Liver (tissue), 9 donors: ENCODE results near the gene CD164. TPM values are rescaled to one million over a fixed set of nuclear protein-coding genes. Genes with fewer than 3 reads are reported as not detected.

Experiments
- DNase-seq: peaks from one replicate; pipeline ENCODE4 v3.0.0-alpha.2; 2017; ENCODE audit warnings: low spot score
- H3K27ac ChIP-seq, 2 donors: one replicate each; pipeline ENCODE4 v1.7.0; 2013; ENCODE audit warnings: inconsistent platforms in 2 of 2, low read length in 2 of 2, control low read depth in 1 of 2, low read depth in 1 of 2, mild to moderate bottlenecking in 1 of 2
- H3K27me3 ChIP-seq, 4 donors: one replicate each; pipeline versions ENCODE4 v1.6.1 to v1.7.0; 2013; ENCODE audit warnings: low read length in 3 of 4, inconsistent platforms in 1 of 4, mild to moderate bottlenecking in 1 of 4, moderate library complexity in 1 of 4; ENCODE audit not compliant: control insufficient read depth in 4 of 4, insufficient read depth in 4 of 4
- H3K36me3 ChIP-seq, 4 donors: one replicate each; pipeline versions ENCODE4 v1.6.1 to v1.7.0; 2013; ENCODE audit warnings: low read length in 3 of 4, mild to moderate bottlenecking in 3 of 4, low read depth in 1 of 4, moderate library complexity in 1 of 4; ENCODE audit not compliant: control insufficient read depth in 4 of 4, insufficient read depth in 3 of 4
- H3K4me1 ChIP-seq, 4 donors: one replicate each; pipeline versions ENCODE4 v1.6.1 to v1.7.0; 2013; ENCODE audit warnings: low read length in 3 of 4, mild to moderate bottlenecking in 3 of 4, moderate library complexity in 1 of 4; ENCODE audit not compliant: control insufficient read depth in 4 of 4, insufficient read depth in 4 of 4
- H3K4me3 ChIP-seq, 3 donors: one replicate each; pipeline versions ENCODE4 v1.6.1 to v1.7.0; 2013; ENCODE audit warnings: low read length in 3 of 3, control low read depth in 1 of 3, low read depth in 1 of 3, mild to moderate bottlenecking in 1 of 3
- H3K9ac ChIP-seq, 2 donors: one replicate each; pipeline ENCODE4 v1.7.0; 2013; ENCODE audit warnings: low read length in 2 of 2, mild to moderate bottlenecking in 2 of 2, moderate library complexity in 2 of 2, control low read depth in 1 of 2, low read depth in 1 of 2
- H3K9me3 ChIP-seq, 4 donors: one replicate each; pipeline versions ENCODE4 v1.6.1 to v1.7.0; 2013; ENCODE audit warnings: low read length in 3 of 4; ENCODE audit not compliant: control insufficient read depth in 4 of 4
- ATF3 ChIP-seq: IDR thresholded peaks from 2 replicates; pipeline ENCODE4 v1.6.1; 2016; ENCODE audit warnings: antibody characterized with exemption
- CTCF ChIP-seq: fragments of 150-350 bp; IDR thresholded peaks from 2 replicates; pipeline ENCODE4 v1.5.1; 2017; ENCODE audit warnings: improper control_type of control experiment, low read depth, low read length; ENCODE audit not compliant: missing input control
- EGR1 ChIP-seq, 2 donors: IDR thresholded peaks; 2 replicates each; pipeline ENCODE4 v1.6.1; 2016 to 2018; ENCODE audit warnings: antibody characterized with exemption in 2 of 2, low read depth in 2 of 2
- FOXA1 ChIP-seq: IDR thresholded peaks from 2 replicates; pipeline ENCODE4 v1.6.1; 2016; ENCODE audit warnings: antibody characterized with exemption
- FOXA2 ChIP-seq: IDR thresholded peaks from 2 replicates; pipeline ENCODE4 v1.6.1; 2016; ENCODE audit warnings: antibody characterized with exemption
- GABPA ChIP-seq, 2 donors: IDR thresholded peaks in 1 of 2; conservative IDR thresholded peaks in 1 of 2; 2 replicates each; pipeline ENCODE4 v1.6.1; 2016; ENCODE audit warnings: antibody characterized with exemption in 2 of 2, mild to moderate bottlenecking in 1 of 2, moderate library complexity in 1 of 2
- HNF4A ChIP-seq, 2 donors: conservative IDR thresholded peaks; 2 replicates each; pipeline ENCODE4 v1.6.1; 2016; ENCODE audit warnings: antibody characterized with exemption in 2 of 2, mild to moderate bottlenecking in 2 of 2
- HNF4G ChIP-seq: IDR thresholded peaks from 2 replicates; pipeline ENCODE4 v1.6.1; 2016; ENCODE audit warnings: antibody characterized with exemption
- JUND ChIP-seq, 2 donors: IDR thresholded peaks; 2 replicates each; pipeline ENCODE4 v1.6.1; 2016; ENCODE audit warnings: antibody characterized with exemption in 2 of 2
- MAX ChIP-seq: IDR thresholded peaks from 2 replicates; pipeline ENCODE4 v1.6.1; 2016; ENCODE audit warnings: antibody characterized with exemption
- NR2F2 ChIP-seq: IDR thresholded peaks from 2 replicates; pipeline ENCODE4 v1.6.1; 2016; ENCODE audit warnings: antibody characterized with exemption
- RAD21 ChIP-seq, 2 donors: IDR thresholded peaks; 2 replicates each; pipeline ENCODE4 v1.6.1; 2016; ENCODE audit warnings: antibody characterized with exemption in 2 of 2, mild to moderate bottlenecking in 2 of 2
- REST ChIP-seq: IDR thresholded peaks from 2 replicates; pipeline ENCODE4 v1.6.1; 2016; ENCODE audit warnings: antibody characterized with exemption, mild to moderate bottlenecking
- RXRA ChIP-seq, 2 donors: IDR thresholded peaks; 2 replicates each; pipeline ENCODE4 v1.6.1; 2017 to 2018; ENCODE audit warnings: antibody characterized with exemption in 2 of 2, mild to moderate bottlenecking in 1 of 2
- SP1 ChIP-seq: IDR thresholded peaks from 2 replicates; pipeline ENCODE4 v1.6.1; 2018; ENCODE audit warnings: antibody characterized with exemption, mild to moderate bottlenecking
- TAF1 ChIP-seq: conservative IDR thresholded peaks from 2 replicates; pipeline ENCODE4 v1.6.1; 2016; ENCODE audit warnings: antibody characterized with exemption, mild to moderate bottlenecking
- YY1 ChIP-seq: IDR thresholded peaks from 2 replicates; pipeline ENCODE4 v1.6.1; 2016; ENCODE audit warnings: antibody characterized with exemption, mild to moderate bottlenecking
- ZBTB33 ChIP-seq: IDR thresholded peaks from 2 replicates; pipeline ENCODE4 v1.6.1; 2016; ENCODE audit warnings: antibody characterized with exemption
- WGBS: extraction: QIAGEN DNeasy Blood & Tissue Kit; methylation state at CpG from one replicate; pipeline ENCODE4 v1.1.7; 2013; 5-methylcytosine and 5-hydroxymethylcytosine counted together
- polyA plus RNA-seq, 2 donors: library from polyadenylated mRNA; stranded (reverse) in 1 of 2; unstranded in 1 of 2; fragments of 200-250 nt in 1 of 2; fragments of >200 nt in 1 of 2; fragmentation: Nextera tagmentation in 1 of 2; extraction: Ambion mirVana in 1 of 2; gene quantifications; one replicate each; pipeline versions ENCODE4 v1.2.1 to v1.2.3, GENCODE V29; 2013 to 2015
- total RNA-seq, 2 donors: library from RNA; depleted of rRNA; stranded (reverse); fragments of >200 nt; gene quantifications; one replicate each; pipeline ENCODE4 v1.2.3, GENCODE V29; 2014
- donor health status: healthy.
- donor health status: healthy.
- donor health status: healthy.
- donor health status: healthy.
- donor health status: healthy.

Gene CD164
- total and polyA plus RNA-seq, 4 donors, result 84.5 to 218 (median 132) TPM

GRCh38 chr6:109340811-109341210 is 41.5 kb downstream of the CD164 start:
- Histone ChIP-seq H3K9me3 (no peaks in the 10 kb centered on the region), H3K4me3 (no peak overlapping the region), H3K27ac (no peak overlapping the region), H3K4me1 (peaks cover 2 to 11% (median 7%) of the 10 kb centered on the region in 4 donors), H3K27me3 (no peaks in the 10 kb centered on the region), H3K9ac (no peak overlapping the region), H3K36me3 (no peaks in the 10 kb centered on the region)
- WGBS, result 96% methylated on average over 4 of the region's 4 CpGs
- TF ChIP-seq FOXA1, result no peak
- no peak for TF ChIP-seq NR2F2
- no peak for TF ChIP-seq RXRA (IDR thresholded peaks at IDR 0.05)
- TF ChIP-seq HNF4A (conservative IDR thresholded peaks at IDR 0.05), result no peak
- no peak for TF ChIP-seq FOXA2
- TF ChIP-seq ZBTB33, result no peak
- TF ChIP-seq EGR1 (IDR thresholded peaks at IDR 0.05; ENCODE audit: low read depth in 2 of 2), result no peak
- no peak for TF ChIP-seq CTCF
- TF ChIP-seq JUND (IDR thresholded peaks at IDR 0.05), result no peak
- TF ChIP-seq TAF1, result no peak
- DNase-seq, result no peak

GRCh38 chr6:109339906-109340678 is 42.2 kb downstream of the CD164 start:
- Histone ChIP-seq H3K4me1 (peaks cover 2 to 11% (median 7%) of the 10 kb centered on the region in 4 donors), H3K27ac (no peak overlapping the region), H3K36me3 (no peaks in the 10 kb centered on the region), H3K9me3 (no peaks in the 10 kb centered on the region), H3K9ac (no peak overlapping the region), H3K27me3 (no peaks in the 10 kb centered on the region), H3K4me3 (no peak overlapping the region)
- DNase-seq, result no peak
- TF ChIP-seq GABPA (IDR thresholded peaks at IDR 0.05 in 1 of 2, conservative IDR thresholded peaks at IDR 0.05 in 1 of 2), result no peak
- TF ChIP-seq FOXA2, result no peak
- no peak for TF ChIP-seq JUND (IDR thresholded peaks at IDR 0.05)
- TF ChIP-seq YY1, result no peak
- no peak for TF ChIP-seq REST
- no peak for TF ChIP-seq NR2F2
- TF ChIP-seq HNF4G, result no peak
- TF ChIP-seq FOXA1, result no peak
- no peak for TF ChIP-seq HNF4A (conservative IDR thresholded peaks at IDR 0.05)
- TF ChIP-seq TAF1, result no peak
- TF ChIP-seq MAX, result no peak
- TF ChIP-seq SP1, result no peak
- TF ChIP-seq RAD21 (IDR thresholded peaks at IDR 0.05), result no peak
- no peak for TF ChIP-seq RXRA (IDR thresholded peaks at IDR 0.05)
- TF ChIP-seq ZBTB33, result no peak
- no peak for TF ChIP-seq EGR1 (IDR thresholded peaks at IDR 0.05; ENCODE audit: low read depth in 2 of 2)
- TF ChIP-seq CTCF, result no peak
- TF ChIP-seq ATF3, result no peak
- WGBS, result 90% methylated on average over 2 of the region's 2 CpGs
